Hepatocyte (in vitro differentiated cells): Measurements from ENCODE around the gene FHDC1.

Source experiments
- EZH2 ChIP-seq: fragments of 200-600 bp; sonication (generic); IDR thresholded peaks from 2 replicates; pipeline ENCODE4 v1.6.1; 2016; ENCODE audit warnings: antibody characterized with exemption, mild to moderate bottlenecking, borderline replicate concordance
- EZH2phosphoT487 ChIP-seq: fragments of 200-600 bp; sonication (generic); IDR thresholded peaks from one replicate; pipeline ENCODE4 v1.6.1; 2018; ENCODE audit warnings: antibody characterized with exemption, mild to moderate bottlenecking, low read depth, moderate library complexity; ENCODE audit not compliant: unreplicated experiment, severe bottlenecking
- TF ChIP-seq, protein P1 (sequence below): fragments of 200-600 bp; sonication (generic); IDR thresholded peaks from 2 replicates; pipeline ENCODE4 v1.5.1; 2016; ENCODE audit warnings: antibody characterized with exemption, mild to moderate bottlenecking; ENCODE audit not compliant: poor library complexity

DNA sequence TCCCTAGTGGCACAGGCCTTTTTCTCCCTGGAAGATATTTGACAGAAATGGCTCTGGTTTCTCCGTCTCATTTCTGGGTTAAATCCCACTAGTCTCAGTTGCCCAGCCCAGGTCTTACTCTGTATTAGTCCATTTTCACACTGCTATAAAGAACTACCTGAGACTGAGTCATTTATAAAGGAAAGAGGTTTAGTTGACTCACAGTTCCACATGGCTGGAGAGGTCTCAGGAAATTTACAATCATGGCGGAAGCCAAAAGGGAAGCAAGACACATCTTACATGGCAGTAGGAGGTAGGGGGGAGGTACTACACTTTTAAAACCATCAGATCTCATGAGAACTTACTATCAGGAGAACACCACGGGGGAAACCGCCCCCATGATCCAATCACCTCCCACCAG, 81.9 kb downstream of the FHDC1 start:
- TF ChIP-seq, protein P1, sequence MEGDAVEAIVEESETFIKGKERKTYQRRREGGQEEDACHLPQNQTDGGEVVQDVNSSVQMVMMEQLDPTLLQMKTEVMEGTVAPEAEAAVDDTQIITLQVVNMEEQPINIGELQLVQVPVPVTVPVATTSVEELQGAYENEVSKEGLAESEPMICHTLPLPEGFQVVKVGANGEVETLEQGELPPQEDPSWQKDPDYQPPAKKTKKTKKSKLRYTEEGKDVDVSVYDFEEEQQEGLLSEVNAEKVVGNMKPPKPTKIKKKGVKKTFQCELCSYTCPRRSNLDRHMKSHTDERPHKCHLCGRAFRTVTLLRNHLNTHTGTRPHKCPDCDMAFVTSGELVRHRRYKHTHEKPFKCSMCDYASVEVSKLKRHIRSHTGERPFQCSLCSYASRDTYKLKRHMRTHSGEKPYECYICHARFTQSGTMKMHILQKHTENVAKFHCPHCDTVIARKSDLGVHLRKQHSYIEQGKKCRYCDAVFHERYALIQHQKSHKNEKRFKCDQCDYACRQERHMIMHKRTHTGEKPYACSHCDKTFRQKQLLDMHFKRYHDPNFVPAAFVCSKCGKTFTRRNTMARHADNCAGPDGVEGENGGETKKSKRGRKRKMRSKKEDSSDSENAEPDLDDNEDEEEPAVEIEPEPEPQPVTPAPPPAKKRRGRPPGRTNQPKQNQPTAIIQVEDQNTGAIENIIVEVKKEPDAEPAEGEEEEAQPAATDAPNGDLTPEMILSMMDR, result no peak
- no peak for TF ChIP-seq EZH2phosphoT487
- no peak for TF ChIP-seq EZH2
